Vagina (tissue), 2 donors: ENCODE measurements around the gene FAR2. TPM values are rescaled to one million over a fixed set of nuclear protein-coding genes. Genes with fewer than 3 reads are reported as not detected.
A peak's percentile ranks its signal among the peaks of the same experiment; 100 is the strongest.

Experiments
- DNase-seq, 2 donors: peaks; one replicate each; pipeline ENCODE4 v3.0.0-alpha.2; 2017; ENCODE audit errors: extremely low spot score in 2 of 2
- H3K27ac ChIP-seq: fragments of 200-600 bp; sonication (generic); one replicate; pipeline ENCODE4 v1.5.1; 2019
- H3K27me3 ChIP-seq: fragments of 200-600 bp; sonication (generic); one replicate; pipeline ENCODE4 v1.5.1; 2019
- H3K36me3 ChIP-seq, 2 donors: fragments of 200-600 bp; sonication (generic); one replicate each; pipeline ENCODE4 v1.5.1; 2017 to 2019
- H3K4me1 ChIP-seq: fragments of 200-600 bp; sonication (generic); one replicate; pipeline ENCODE4 v1.5.1; 2019
- H3K4me3 ChIP-seq, 2 donors: fragments of 200-600 bp; sonication (generic); 1 replicate in 1 of 2; 2 replicates in 1 of 2; pipeline ENCODE4 v1.5.1; 2016 to 2019
- H3K9me3 ChIP-seq: fragments of 200-600 bp; sonication (generic); one replicate; pipeline ENCODE4 v1.5.1; 2019
- CTCF ChIP-seq, 3 experiments: fragments of 450-650 bp in 2 of 3; fragments of 200-600 bp in 1 of 3; sonication (generic) in 1 of 3; IDR thresholded peaks; one replicate each; pipeline ENCODE4 v1.5.1; 2017 to 2019; ENCODE audit warnings: antibody characterized with exemption in 3 of 3, mild to moderate bottlenecking in 2 of 3, moderate library complexity in 2 of 3
- POLR2A ChIP-seq, 2 donors: fragments of 450-650 bp; IDR thresholded peaks; one replicate each; pipeline ENCODE4 v1.6.1; 2017; ENCODE audit warnings: antibody characterized with exemption in 2 of 2, mild to moderate bottlenecking in 2 of 2, moderate library complexity in 2 of 2
- POLR2AphosphoS5 ChIP-seq, 2 donors: sonication (generic); formaldehyde crosslinking; IDR thresholded peaks; one replicate each; pipeline ENCODE4 v1.9.0; 2017; ENCODE audit warnings: antibody characterized with exemption in 2 of 2, mild to moderate bottlenecking in 2 of 2, low read depth in 1 of 2; ENCODE audit not compliant: insufficient read depth in 1 of 2
- intact Hi-C: fragments of 100-400 bp; cut with DNase I; formaldehyde crosslinking; loops from one replicate; pipeline ENCODE4 v1.15.1; 2023
- total RNA-seq: library from RNA; depleted of rRNA; stranded (reverse); fragments of >200 nt; gene quantifications from one replicate; pipeline ENCODE4 v1.2.3, GENCODE V29; 2016

The FAR2 gene
- total RNA-seq, 1 donor from 2014 or later = 16.2 TPM

- Histone ChIP-seq H3K27ac (peak overlapping the region; percentile 53), H3K4me1 (peaks cover 22% of the 10 kb centered on the region), H3K9me3 (no peaks in the 10 kb centered on the region), H3K36me3 (no peaks in the 10 kb centered on the region), H3K4me3 (no peak overlapping the region), H3K27me3 (no peaks in the 10 kb centered on the region)
- intact Hi-C loops = no loop called here
- no peak for DNase-seq
- no peak for TF ChIP-seq CTCF (IDR thresholded peaks at IDR 0.05)
- no peak for TF ChIP-seq POLR2A (IDR thresholded peaks at IDR 0.05)
- no peak for TF ChIP-seq POLR2AphosphoS5 (IDR thresholded peaks at IDR 0.05; ENCODE audit: insufficient read depth in 1 of 2, low read depth in 1 of 2)
Measured at GRCh38 chr12:29242921-29243431, 93.9 kb downstream of the FAR2 start.

DNA sequence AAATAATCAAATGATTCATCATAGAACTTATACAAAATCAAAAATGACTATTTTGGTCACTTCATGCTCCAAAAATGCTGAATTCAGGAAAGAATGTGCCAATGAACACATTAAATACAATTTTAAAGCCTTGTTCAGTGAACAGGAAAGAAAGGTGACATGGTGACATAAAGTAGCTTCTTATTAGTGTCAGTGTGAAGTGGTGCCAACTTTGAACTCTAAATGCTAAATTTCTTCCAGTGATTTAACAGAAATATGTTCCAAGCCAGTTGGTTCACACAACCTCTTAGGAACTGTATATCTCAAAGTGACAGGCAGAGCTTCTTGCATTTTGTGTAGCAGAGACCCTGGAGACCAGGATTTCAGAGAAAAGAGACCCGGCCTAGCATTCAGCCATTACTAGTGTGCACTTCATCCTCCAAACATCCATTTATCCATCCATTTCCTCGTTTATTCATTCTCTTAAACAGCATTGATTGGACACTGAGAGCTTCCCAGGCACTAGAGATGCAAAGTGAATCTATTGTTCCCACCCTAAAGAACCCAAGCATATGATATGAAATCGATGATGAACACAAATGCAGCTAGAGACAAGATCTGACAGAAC, 95.2 kb downstream of the FAR2 start:
- DNase-seq = no peak
- TF ChIP-seq CTCF (IDR thresholded peaks at IDR 0.05) (no peak), POLR2A (IDR thresholded peaks at IDR 0.05) (no peak), POLR2AphosphoS5 (IDR thresholded peaks at IDR 0.05; ENCODE audit: insufficient read depth in 1 of 2, low read depth in 1 of 2) (no peak)
- H3K27me3 ChIP-seq = no peaks in the 10 kb centered on the region
- H3K36me3 ChIP-seq = no peaks in the 10 kb centered on the region
- intact Hi-C loops = no loop called here
- H3K9me3 ChIP-seq = no peaks in the 10 kb centered on the region
- H3K4me3 ChIP-seq = no peak overlapping the region
- no peak overlapping the region for H3K27ac ChIP-seq
- H3K4me1 ChIP-seq = peaks cover 22% of the 10 kb centered on the region

DNA sequence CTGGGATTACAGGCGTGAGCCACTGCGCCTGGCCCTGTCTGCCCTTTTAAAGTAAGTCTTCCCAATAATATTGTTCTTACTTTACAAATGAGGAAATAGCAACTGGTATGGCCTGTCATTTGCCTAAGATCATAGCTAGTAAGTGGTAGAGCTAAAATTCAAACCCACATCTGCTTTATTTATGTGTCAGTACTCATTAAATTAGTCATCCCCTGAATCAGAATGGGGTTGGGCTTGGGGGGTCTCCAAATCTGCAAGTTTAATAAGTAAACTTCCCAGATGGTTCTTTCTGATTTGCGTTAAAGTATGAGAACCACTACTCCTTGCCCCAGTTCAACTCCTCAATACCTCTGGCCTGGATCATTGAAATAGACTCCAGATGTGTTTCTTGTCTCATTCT, 96.2 kb downstream of the FAR2 start:
- peaks cover 19% of the 10 kb centered on the region for H3K4me1 ChIP-seq
- no peaks in the 10 kb centered on the region for H3K36me3 ChIP-seq
- TF ChIP-seq POLR2A (IDR thresholded peaks at IDR 0.05) (no peak), POLR2AphosphoS5 (IDR thresholded peaks at IDR 0.05; ENCODE audit: insufficient read depth in 1 of 2, low read depth in 1 of 2) (no peak), CTCF (IDR thresholded peaks at IDR 0.05) (no peak)
- no peak overlapping the region for H3K4me3 ChIP-seq
- H3K27ac ChIP-seq = no peak overlapping the region
- DNase-seq = no peak
- no peaks in the 10 kb centered on the region for H3K27me3 ChIP-seq
- H3K9me3 ChIP-seq = no peaks in the 10 kb centered on the region
- intact Hi-C loops = no loop called here

DNA sequence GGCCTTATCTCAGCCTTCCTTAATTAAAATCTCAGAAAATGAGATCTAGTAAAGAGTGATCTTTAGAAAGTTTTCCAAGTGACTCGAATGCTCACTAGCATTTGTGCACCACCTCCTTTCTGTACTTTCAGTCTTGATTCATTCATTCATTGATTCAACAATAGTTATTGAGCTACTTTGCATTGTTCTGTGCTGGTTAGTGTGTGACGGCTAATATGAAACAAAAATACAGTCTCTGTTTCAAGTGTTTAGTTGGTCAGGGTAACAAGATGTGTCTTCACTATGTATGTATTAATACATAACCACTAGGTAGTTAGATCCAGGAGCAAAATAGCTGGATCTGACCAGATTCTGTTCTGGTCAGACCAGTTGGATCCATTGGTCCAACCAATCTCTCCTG, 100.9 kb downstream of the FAR2 start:
- Histone ChIP-seq H3K9me3 (no peaks in the 10 kb centered on the region), H3K36me3 (no peaks in the 10 kb centered on the region), H3K4me3 (no peak overlapping the region), H3K4me1 (no peaks in the 10 kb centered on the region), H3K27ac (no peak overlapping the region), H3K27me3 (no peaks in the 10 kb centered on the region)
- TF ChIP-seq POLR2AphosphoS5 (IDR thresholded peaks at IDR 0.05; ENCODE audit: insufficient read depth in 1 of 2, low read depth in 1 of 2) = no peak
- no peak for TF ChIP-seq POLR2A (IDR thresholded peaks at IDR 0.05)
- no peak for TF ChIP-seq CTCF (IDR thresholded peaks at IDR 0.05)
- no peak for DNase-seq
- intact Hi-C loops = no loop called here

GRCh38 chr12:29253906-29254625, 105.0 kb downstream of the FAR2 start:
- no peaks in the 10 kb centered on the region for H3K27me3 ChIP-seq
- TF ChIP-seq POLR2A (IDR thresholded peaks at IDR 0.05) (no peak), POLR2AphosphoS5 (IDR thresholded peaks at IDR 0.05; ENCODE audit: insufficient read depth in 1 of 2, low read depth in 1 of 2) (no peak), CTCF (IDR thresholded peaks at IDR 0.05) (no peak)
- H3K36me3 ChIP-seq = no peaks in the 10 kb centered on the region
- H3K4me3 ChIP-seq = no peak overlapping the region
- no peaks in the 10 kb centered on the region for H3K4me1 ChIP-seq
- H3K27ac ChIP-seq = no peak overlapping the region
- intact Hi-C loops = no loop called here
- H3K9me3 ChIP-seq = no peaks in the 10 kb centered on the region
- DNase-seq = no peak
